NCI-H82 treated with DMSO at 0.1 percent for 48 hours (cell line): ENCODE results near the gene S100Z.
"Not testable (repeated sequence)": the region's sequence is repeated elsewhere in the genome, so short reads cannot be mapped to it uniquely, and the experiment has no call there.

ENCODE experiments used
- DNase-seq: peaks from one replicate; lab custom pipeline; 2025; ENCODE audit not compliant: unreplicated experiment; lab: John Stamatoyannopoulos, UW

The S100Z gene

GRCh38 chr5:76822105-76822731 lies 27.6 kb upstream of the S100Z start:
- DNase-seq = not testable (repeated sequence)

DNA sequence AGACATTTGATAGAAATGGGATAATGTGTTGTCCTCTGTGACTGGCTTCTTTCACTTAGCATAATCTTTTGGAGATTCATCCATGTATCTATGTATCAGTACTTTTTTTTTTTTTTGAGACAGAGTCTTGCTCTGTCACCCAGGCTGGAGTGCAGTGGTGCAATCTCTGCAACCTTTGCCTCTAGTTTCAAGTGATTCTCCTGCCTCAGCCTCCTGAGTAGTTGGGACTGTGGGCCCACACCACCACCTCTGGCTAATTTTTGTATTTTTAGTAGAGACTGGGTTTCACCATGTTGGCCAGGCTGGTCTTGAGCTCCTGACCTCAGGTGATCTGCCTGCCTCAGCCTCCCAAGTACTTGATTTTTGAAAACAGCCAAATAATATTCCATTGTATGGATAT lies 23.4 kb upstream of the S100Z start:
- not testable (repeated sequence) for DNase-seq

DNA sequence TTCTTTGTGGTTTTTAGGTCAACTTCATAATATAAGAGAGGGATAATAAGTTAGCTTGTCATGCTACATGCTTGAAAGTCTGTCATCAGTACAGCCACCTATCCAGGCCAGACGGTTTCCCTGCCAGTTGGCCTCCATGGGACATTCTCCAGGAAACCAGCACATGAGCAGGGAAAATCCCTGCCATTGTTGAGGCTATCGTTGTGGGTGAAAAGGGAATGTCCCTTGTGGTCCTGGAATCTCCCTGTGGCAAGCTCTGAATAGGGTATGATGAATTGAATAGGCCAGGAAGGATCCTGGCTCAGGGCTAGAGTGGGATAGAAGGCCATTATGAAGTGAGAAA lies 18.7 kb upstream of the S100Z start:
- no peak for DNase-seq

DNA sequence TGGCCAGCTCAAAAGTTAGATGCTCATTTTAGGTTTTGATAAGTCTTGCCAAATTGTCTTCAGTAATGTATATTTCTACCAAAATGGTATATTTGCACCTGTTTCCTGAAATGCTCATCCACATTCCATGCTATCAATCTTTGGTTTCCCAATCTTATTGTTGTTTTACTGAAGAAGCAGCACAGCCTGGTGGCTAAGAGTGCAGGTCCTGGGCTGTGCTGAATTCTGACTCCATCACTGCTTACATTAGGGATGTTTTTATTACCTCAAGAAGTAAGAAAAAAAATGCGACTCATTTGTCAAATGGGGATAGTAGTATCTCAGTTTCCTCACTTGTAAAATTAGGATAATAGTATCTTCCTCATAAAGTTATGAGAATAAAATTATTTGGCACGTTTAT lies 13.6 kb upstream of the S100Z start:
- DNase-seq = no peak

DNA sequence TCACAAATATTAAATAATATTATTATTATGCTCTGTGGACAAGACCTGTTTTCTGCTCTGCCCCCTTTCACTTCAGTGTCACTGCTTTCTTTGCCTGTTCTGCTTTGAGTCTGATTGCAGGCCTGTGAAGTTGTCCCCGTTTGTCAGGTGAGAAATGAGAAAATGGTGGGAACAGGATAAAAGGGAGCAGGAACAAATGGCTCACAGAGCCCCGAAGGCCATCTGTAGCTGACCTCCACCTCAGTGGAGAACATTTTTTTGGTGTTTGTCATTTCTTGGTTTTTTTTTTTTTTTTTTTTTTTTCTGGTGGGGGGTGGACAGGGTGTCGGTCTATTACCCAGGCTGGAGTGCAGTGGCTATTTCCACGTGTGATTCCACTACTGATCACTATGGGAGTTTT lies 13.2 kb upstream of the S100Z start:
- no peak for DNase-seq

DNA sequence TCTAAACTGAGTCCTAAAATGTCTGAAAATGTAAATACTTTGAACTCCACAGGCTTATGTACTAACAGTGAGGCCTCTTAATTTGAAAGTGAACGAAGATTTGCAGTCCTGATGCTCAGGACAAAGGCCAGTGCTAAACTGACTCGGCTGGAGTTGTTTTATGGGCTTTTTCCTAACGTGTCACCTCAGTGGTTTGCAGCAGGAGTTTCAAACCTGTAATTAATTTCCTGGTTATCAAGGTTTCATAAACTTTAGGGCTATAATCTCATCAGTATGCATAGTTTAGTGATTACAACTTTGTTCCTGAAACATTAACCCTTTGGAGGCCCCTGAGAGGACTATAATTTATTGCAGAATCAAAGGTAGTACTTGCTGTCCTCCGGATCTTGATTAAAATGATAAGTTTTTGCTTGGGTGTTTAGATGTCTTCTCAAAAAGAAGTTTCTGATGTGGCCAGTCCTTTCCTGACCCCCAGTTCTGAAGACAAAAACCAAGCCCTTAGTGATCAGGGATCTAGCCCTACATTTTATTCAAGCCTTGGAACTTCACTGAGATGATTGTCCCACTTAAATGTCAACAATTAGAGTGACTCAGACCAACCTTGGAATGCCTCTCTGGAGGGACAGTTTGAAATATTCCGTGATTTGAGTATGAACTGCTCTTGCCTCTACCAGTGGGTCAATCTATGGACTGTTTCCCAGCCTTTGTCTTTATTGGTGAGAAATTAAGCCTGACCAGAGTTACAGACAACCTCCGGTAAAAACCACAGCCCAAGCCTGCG lies 11.1 kb upstream of the S100Z start:
- DNase-seq = no peak

DNA sequence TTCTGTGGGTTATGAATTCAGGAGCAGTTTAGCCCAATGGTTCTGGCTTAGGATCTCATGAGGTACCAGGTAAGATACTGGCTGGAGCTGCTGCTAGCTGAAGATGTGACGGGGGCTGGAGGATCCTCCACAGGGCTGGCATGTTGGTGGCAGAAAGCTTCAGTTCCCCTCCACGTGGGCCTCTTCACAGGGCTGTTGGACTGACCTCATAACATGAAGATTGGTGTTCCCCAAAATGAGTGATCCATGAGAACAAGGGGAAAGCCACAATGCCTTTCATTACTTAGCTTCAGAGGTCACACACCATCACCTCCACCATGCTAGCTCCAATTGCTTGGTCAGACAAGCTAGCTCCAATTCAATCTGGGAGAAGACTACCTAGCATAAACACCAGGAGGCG lies 8.5 kb upstream of the S100Z start:
- no peak for DNase-seq

DNA sequence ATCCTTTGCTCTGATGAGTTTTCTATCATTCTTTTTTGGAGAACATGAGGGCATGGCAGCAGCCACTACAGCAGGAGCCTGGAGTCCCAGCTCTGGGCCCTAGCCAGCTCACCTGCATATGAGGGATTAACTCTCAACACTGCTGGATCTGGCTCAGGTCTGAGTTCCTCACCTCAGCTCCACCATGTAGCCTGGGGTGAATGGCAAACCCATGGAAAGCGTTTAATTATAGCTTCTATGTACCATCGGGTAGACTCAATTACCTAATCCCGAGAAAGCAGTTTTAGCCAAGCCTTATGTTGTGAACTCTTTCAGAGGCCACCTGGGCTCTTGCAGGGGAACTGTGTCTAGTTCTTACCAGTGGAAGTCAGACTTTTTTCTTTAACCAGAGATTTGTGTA lies 3.9 kb upstream of the S100Z start:
- DNase-seq = no peak

DNA sequence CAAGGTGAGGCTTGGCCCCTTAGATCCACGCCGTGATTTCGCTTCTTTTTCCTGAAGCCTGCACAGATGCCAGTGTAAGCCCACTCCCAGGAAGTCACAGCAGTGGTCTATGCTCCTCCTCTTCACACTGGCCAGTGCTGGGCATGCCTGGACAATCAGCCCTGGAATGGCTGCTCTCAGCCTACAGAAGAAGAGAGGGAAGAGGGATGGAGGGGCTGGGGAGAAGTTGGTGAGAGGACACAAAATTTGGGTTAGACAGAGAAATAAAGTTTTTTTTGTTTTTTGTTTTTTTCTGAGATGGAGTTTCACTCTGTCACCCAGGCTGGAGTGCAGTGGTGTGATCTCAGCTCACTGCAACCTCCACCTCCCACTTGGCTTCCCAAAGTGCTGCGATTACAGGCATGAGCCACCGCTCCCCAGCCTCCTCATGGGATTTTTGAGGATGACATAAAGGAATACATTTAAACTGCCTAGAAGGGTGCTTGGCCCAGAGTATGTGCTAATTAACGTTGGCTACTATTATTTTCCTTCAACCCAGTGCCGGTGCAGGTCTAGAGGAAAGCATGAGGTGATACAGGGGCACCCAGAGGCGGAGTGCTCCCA lies 830 bp downstream of the S100Z start:
- no peak for DNase-seq

DNA sequence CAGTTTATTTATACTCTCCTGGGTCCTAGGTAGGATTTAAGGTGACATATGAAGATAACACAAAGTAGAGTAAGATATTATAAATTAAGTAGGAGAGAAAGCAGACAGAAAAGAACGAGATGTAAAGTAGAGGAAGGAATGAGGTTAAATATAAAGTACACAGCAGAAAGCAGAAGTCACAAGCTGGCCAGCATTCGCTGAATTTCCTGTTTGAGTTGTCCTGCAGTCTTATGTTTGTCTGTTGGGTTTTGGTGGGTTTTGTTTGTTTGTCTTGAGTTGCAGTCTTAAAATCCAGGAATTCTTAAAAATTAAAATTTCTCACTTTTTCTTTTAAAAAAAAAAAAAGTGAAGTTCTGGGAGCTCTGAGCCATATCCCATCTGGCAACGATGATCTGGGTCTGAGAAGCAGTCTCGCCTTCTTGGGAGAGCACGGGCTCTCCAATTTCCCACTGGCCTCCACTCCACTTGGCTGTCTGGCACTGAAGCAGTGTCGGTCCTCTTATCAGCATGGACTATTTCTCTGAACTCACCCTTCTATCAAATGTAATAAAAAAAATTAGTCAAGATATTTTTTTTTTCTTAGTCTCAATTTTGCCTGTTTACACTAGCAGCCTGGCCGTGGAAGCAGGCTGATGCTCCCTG lies 2.0 kb downstream of the S100Z start:
- no peak for DNase-seq

DNA sequence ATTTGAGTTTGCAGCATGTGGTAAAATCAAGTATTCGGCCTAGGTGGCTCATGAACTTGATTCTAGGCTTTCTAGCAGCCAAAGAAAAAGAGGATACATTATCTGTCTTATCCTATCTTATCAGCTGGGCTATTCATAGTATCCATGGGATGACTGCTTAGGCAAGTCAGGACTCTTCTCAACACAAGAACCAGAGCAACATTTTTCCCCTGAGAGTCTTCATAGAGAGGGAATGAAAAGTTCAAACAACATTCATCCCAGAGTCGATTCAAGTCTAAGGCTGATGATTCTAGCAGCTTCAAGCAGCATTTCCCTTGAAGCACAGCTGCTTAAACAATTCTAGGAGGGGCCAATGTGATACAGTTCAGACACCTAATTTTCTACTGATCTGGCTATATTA lies 3.0 kb downstream of the S100Z start:
- no peak for DNase-seq

DNA sequence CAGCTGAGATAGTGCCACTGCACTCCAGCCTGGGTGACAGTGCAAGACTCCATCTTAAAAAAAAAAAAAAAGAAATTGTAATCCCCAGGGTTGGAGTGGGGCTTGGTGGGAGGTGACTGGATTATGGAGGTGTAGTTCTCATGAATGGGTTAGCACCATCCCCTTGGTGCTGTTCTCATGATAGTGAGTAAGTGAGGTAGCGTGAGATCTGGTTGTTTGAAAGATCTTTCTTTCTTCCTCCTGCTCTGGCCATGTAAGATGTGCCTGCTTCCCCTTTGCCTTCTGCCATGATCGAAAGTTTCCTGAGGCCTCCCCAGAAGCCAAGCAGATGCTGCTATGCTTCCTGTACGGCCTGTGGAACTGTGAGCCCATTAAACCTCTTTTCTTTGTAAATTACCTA lies 3.9 kb downstream of the S100Z start:
- DNase-seq = not testable (repeated sequence)

DNA sequence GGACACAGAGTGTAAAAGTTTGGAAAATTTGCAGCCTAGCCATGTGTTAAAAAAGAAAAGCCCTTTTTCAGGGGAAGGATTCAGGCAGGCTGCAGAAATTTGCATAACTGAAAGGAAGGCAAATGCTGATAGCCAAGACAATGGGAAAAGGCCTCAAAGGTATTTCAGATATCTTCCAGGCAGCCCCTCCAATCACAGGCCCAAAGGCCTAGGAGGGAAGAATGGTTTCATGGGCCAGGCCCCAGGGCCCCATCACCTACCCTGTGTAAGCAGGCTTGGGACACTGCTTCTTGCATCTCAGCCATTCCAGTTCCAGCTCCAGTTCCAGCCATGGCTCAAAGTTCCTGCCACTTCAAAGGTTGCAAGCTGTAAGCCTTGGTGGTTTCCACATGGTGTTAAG lies 4.8 kb downstream of the S100Z start:
- DNase-seq = no peak

DNA sequence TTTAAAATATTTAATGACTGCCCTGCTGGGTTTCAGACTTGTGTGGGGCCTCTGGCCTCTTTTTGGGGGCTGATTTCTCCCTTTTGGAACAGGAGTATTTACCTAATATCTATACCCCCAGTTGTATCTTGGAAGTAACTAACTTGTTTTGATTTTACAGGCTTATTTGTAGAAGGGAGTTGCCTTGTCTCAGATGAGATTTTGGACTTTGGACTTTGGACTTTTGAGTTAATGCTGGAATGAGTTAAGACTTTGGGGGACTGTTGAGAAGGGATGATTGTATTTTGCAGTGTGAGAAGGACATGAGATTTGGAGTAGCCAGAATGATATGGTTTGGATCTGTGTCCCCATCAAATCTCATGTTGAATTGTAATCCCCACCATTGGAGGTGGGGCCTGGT lies 5.7 kb downstream of the S100Z start:
- DNase-seq = not testable (repeated sequence)

DNA sequence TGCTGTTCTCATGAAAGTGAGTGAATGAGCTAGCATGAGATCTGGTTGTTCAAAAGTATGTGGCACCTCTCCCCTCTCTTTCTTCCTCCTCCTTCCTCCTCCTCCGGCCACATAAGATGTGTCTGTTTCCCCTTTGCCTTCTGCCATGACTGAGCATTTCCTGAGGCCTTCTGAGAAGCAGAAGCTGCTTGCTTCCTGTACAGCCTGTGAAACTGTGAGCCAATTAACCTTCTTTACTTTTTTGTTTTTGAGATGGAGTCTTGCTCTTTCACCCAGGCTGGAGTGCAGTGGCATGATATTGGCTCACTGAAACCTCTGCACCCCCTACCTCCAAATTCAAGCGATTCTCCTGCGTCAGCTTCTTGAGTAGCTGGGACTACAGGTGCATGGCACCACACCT lies 6.1 kb downstream of the S100Z start:
- DNase-seq = no peak

DNA sequence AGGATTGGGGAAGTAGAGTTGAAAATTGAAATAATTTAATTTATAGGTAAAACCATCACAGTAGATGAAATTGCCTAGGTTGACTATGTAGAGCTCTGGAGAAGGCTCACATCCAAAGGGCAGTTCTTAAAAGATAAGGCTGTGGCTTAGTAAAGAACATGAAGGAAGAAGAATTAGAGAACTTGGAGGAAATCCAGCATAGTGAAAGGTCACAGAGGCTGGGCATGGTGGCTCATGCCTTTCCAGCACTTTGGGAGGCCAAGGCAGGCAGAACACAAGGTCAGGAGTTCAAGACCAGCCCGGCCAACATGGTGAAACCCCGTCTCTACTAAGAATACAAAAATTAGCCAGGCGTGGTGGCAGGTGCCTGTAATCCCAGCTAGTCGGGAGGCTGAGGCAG lies 7.0 kb downstream of the S100Z start:
- DNase-seq = not testable (repeated sequence)

DNA sequence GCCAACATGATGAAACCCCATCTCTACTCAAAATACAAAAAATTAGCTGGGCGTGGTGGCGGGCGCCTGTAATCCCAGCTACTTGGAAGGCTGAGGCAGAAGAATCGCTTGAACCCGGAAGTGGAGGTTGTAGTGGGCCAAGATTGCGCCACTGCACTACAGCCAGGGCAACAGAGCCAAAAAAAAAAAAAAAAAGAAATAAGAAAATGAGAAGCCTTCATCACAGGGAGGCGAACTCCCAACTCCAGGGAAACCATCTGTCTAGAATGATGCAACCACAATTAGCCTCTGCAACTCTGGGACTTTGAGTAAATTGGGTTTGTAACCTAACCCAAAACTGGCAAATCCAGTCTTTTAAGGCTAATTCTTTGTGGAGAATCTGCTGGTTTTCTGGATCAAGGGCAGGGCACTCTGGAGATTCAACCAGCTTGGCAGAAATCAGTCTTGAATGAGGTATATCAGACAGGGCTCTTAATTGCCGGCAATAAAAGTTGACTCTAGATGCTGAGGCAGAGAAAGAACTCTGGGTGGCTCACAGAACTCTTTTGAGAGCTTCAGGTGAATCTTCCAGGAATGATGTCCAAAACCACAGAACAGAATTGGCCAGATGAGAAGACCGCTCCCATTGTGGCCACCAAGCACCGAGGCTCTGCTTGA lies 9.9 kb downstream of the S100Z start:
- no peak for DNase-seq

- no peak for DNase-seq
These were observed 11.8 kb downstream of the S100Z start for GRCh38 chr5:76861612-76862011.

DNA sequence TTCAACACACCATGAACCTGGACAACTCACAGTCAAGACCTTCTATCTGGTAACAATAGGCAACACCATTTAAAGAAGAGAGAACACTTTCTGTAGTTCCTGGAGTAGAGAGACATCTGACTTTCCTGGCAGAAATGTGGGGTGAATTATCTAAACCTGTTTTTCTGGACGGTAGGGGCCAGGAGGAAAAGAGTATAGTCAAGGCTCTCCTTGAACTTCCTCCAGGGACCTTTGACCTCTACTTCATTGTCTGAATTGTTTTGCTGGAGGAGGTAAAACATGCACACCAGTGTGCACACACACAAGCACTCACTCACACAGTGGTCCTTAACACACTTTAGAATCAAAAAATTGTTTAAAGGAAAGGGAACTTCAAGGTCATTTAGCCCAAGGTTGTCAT lies 13.2 kb downstream of the S100Z start:
- no peak for DNase-seq

DNA sequence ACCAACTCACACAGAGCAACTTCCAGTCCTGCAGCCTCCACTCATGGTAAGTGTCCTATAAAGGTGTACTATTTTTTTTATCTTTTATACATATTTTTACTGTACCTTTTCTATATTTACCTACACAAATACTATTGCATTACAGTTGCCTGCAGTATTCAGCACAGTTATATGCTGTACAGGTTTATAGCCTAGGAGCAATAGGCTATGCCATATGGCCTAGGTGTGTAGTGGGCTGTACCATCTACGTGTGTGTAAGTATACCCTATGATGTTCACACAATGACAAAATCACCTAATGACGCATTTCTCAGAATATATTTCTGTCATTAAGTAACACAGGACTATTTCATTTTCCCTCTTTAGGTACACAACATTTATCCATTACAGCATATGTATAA lies 16.7 kb downstream of the S100Z start:
- DNase-seq = no peak

- DNase-seq = no peak
These were observed 17.2 kb downstream of the S100Z start for GRCh38 chr5:76867038-76867437.
